ENCODE data around the gene PPL.

GRCh38 chr16:4925293-4925607 is 11.7 kb downstream of the PPL start:
- TF ChIP-seq SUZ12 (IDR thresholded peaks at IDR 0.05; ENCODE audit: extremely low read depth, insufficient read depth, insufficient read length) = no peak
- TF ChIP-seq YY1 (IDR thresholded peaks at IDR 0.05; ENCODE audit: insufficient read depth, insufficient read length) = no peak
